HCT116 (cell line): Measurements from ENCODE around the gene GSK3A. TPM values are rescaled to one million over a fixed set of nuclear protein-coding genes. Genes with fewer than 3 reads are reported as not detected.
A peak's percentile ranks its signal among the peaks of the same experiment; 100 is the strongest.

ENCODE experiments used
- ATAC-seq: fragments of 200-7000 bp; cut with Tn5 transposase; 2 replicates; pipeline ENCODE4 v1.9.1; 2020; ENCODE audit warnings: mild to moderate bottlenecking, moderate library complexity
- BruUV-seq: library from RNA; stranded (reverse); fragments of 400-500 nt; replicated peaks from 2 replicates; lab custom pipeline; 2021; lab: Mats Ljungman, UMichigan
- CTCF ChIA-PET: fragments of 300-600 bp; sonication (Branson Sonifier 250); formaldehyde crosslinking; loops from one replicate; lab custom pipeline; 2021; ENCODE audit warnings: antibody characterized with exemption; lab: Charles Lee
- POLR2A ChIA-PET: fragments of 300-600, 350-600 bp; sonication (Branson Sonifier 250); formaldehyde crosslinking; loops from one replicate; lab custom pipeline; 2021; ENCODE audit warnings: antibody characterized with exemption; lab: Charles Lee
- RAD21 ChIA-PET, 2 experiments: fragments of 300-600 bp; sonication (Branson Sonifier 250); formaldehyde crosslinking; loops; one replicate each; lab custom pipeline; 2023; ENCODE audit warnings: low total read pairs in 2 of 2; ENCODE audit not compliant: uncharacterized antibody in 2 of 2, unreplicated experiment in 2 of 2, low non-redundant PET in 1 of 2; lab: Charles Lee
- DNase-seq: peaks from one replicate; pipeline ENCODE4 v3.0.0-alpha.2; 2010; ENCODE audit warnings: low read depth, low spot score
- H2AFZ ChIP-seq: fragments of 200-600 bp; shearing (Covaris generic), sonication (generic); 2 replicates; pipeline ENCODE4 v1.6.1; 2017; ENCODE audit warnings: low read depth, mixed run types, mixed read lengths, antibody characterized with exemption, low read length; ENCODE audit not compliant: poor library complexity, severe bottlenecking
- H3K27ac ChIP-seq: 2 replicates; pipeline ENCODE4 v1.5.1; 2012; ENCODE audit warnings: low read depth, low read length
- H3K27me3 ChIP-seq: fragments of 200-600 bp; sonication (generic); 2 replicates; pipeline ENCODE4 v1.6.1; 2016; ENCODE audit warnings: mixed run types, low read length, mixed read lengths; ENCODE audit not compliant: insufficient read depth
- H3K36me3 ChIP-seq, 2 experiments: fragments of 200-500 bp in 1 of 2; fragments of 200-600 bp in 1 of 2; sonication (Bioruptor generic) in 1 of 2; sonication (generic) in 1 of 2; 2 replicates each; pipeline versions ENCODE4 v1.5.1 to v1.6.1; 2014 to 2016; ENCODE audit warnings: low read length in 2 of 2, inconsistent platforms in 1 of 2, mixed read lengths in 1 of 2, mixed run types in 1 of 2; ENCODE audit not compliant: insufficient read depth in 2 of 2, control insufficient read depth in 1 of 2
- H3K4me1 ChIP-seq, 2 experiments: fragments of 200-600 bp in 1 of 2; sonication (generic) in 1 of 2; 2 replicates each; pipeline versions ENCODE4 v1.5.1 to v1.6.1; 2012 to 2017; ENCODE audit warnings: low read length in 2 of 2, inconsistent platforms in 1 of 2, mild to moderate bottlenecking in 1 of 2, mixed read lengths in 1 of 2, mixed run types in 1 of 2, moderate library complexity in 1 of 2; ENCODE audit not compliant: insufficient read depth in 2 of 2, control insufficient read depth in 1 of 2
- H3K4me2 ChIP-seq: fragments of 200-600 bp; sonication (generic); 2 replicates; pipeline ENCODE4 v1.6.1; 2017; ENCODE audit warnings: mixed run types, low read length, mixed read lengths
- H3K4me3 ChIP-seq, 2 experiments: fragments of 200-600 bp in 1 of 2; sonication (generic) in 1 of 2; replicated peaks in 1 of 2; 2 replicates each; pipeline ENCODE4 v1.5.1; 2011 to 2016; ENCODE audit warnings: low read length in 2 of 2, control low read depth in 1 of 2, low read depth in 1 of 2, mild to moderate bottlenecking in 1 of 2, mixed read lengths in 1 of 2, mixed run types in 1 of 2
- H3K79me2 ChIP-seq: fragments of 200-600 bp; sonication (generic); 2 replicates; pipeline ENCODE4 v1.6.1; 2017; ENCODE audit warnings: mild to moderate bottlenecking, mixed run types, low read length, moderate library complexity, mixed read lengths; ENCODE audit not compliant: insufficient read depth
- H3K9ac ChIP-seq: fragments of 200-600 bp; sonication (generic); 2 replicates; pipeline ENCODE4 v1.6.1; 2016; ENCODE audit warnings: low read length, mixed read lengths
- H3K9me2 ChIP-seq: fragments of 200-600 bp; sonication (generic), shearing (Covaris generic); 2 replicates; pipeline ENCODE4 v1.6.1; 2017; ENCODE audit warnings: mixed run types, mild to moderate bottlenecking, moderate library complexity; ENCODE audit not compliant: insufficient read depth
- H3K9me3 ChIP-seq, 2 experiments: fragments of 200-500 bp in 1 of 2; fragments of 200-600 bp in 1 of 2; sonication (Bioruptor generic) in 1 of 2; sonication (generic) in 1 of 2; 2 replicates each; pipeline ENCODE4 v1.6.1; 2014 to 2017; ENCODE audit warnings: low read length in 2 of 2, mixed read lengths in 2 of 2, inconsistent platforms in 1 of 2, low read depth in 1 of 2, mild to moderate bottlenecking in 1 of 2, mixed run types in 1 of 2, moderate library complexity in 1 of 2; ENCODE audit not compliant: control insufficient read depth in 1 of 2, insufficient read depth in 1 of 2
- H4K20me1 ChIP-seq: fragments of 200-600 bp; sonication (generic), shearing (Covaris generic); 2 replicates; pipeline ENCODE4 v1.6.1; 2017; ENCODE audit warnings: mixed run types, mild to moderate bottlenecking, moderate library complexity; ENCODE audit not compliant: insufficient read depth
- ATF3 ChIP-seq: IDR thresholded peaks from 2 replicates; pipeline ENCODE4 v1.6.1; 2012
- CTCF ChIP-seq, 3 experiments: fragments of 200-600 bp in 1 of 3; sonication (generic) in 1 of 3; IDR thresholded peaks in 2 of 3; conservative IDR thresholded peaks in 1 of 3; 2 replicates each; pipeline ENCODE4 v1.5.1; 2012 to 2017; ENCODE audit warnings: low read depth in 2 of 3, low read length in 2 of 3, antibody characterized with exemption in 1 of 3, borderline replicate concordance in 1 of 3, control low read depth in 1 of 3, mild to moderate bottlenecking in 1 of 3, mixed read lengths in 1 of 3, mixed run types in 1 of 3, moderate library complexity in 1 of 3; ENCODE audit not compliant: insufficient read depth in 1 of 3
- JUND ChIP-seq: IDR thresholded peaks from 2 replicates; pipeline ENCODE4 v1.6.1; 2012
- RAD21 ChIP-seq: IDR thresholded peaks from 2 replicates; pipeline ENCODE4 v1.6.1; 2012; ENCODE audit warnings: low read depth, mild to moderate bottlenecking
- TCF7L2 ChIP-seq: IDR thresholded peaks from 2 replicates; pipeline ENCODE4 v1.7.0; 2011; ENCODE audit warnings: borderline replicate concordance, inconsistent platforms; ENCODE audit not compliant: insufficient read depth, insufficient read length; ENCODE audit errors: extremely low read depth
- intact Hi-C: fragments of 100-400 bp; cut with micrococcal nuclease; formaldehyde crosslinking; loops from 2 replicates; pipeline ENCODE4 v1.10.0; 2022
- total RNA-seq: library from RNA; stranded (reverse); gene quantifications from one replicate; pipeline ENCODE4 v1.2.1, GENCODE V29; 2021; ENCODE audit not compliant: unreplicated experiment

GSK3A gene
- total RNA-seq, 1 experiment from 2014 or later = 57.2 TPM

GRCh38 chr19:42229855-42230351 lies 12.5 kb downstream of the GSK3A start:
- Histone ChIP-seq H3K27me3 (no peaks in the 10 kb centered on the region), H3K36me3 (peaks cover 37 to 55% of the 10 kb centered on the region in 2 experiments; a peak in 3 of 4 replicates), H3K4me3 (no peak overlapping the region), H3K9me2 (no peaks in the 10 kb centered on the region), H3K4me1 (no peaks in the 10 kb centered on the region), H3K27ac (0 out of 2 replicates have a peak overlapping the region, but pooled peaks have one; percentile 13), H3K79me2 (peaks cover 66% of the 10 kb centered on the region; the same call in 1 of the 2 replicates), H3K9me3 (no peaks in the 10 kb centered on the region), H4K20me1 (no peaks in the 10 kb centered on the region), H3K9ac (no peak overlapping the region), H2AFZ (no peak overlapping the region), H3K4me2 (no peak overlapping the region)
- no TSS peak for BruUV-seq
- RAD21 ChIA-PET = no interaction called here
- POLR2A ChIA-PET = interaction anchor here (0.5 kb wide), 1 partner anchor 67 kb away, joined by 3 read pairs; no protein-coding TSS in a partner anchor
- TF ChIP-seq ATF3 = no peak
- TF ChIP-seq JUND = no peak
- TF ChIP-seq RAD21 = no peak
- ATAC-seq = 0 out of 2 replicates have a peak, but pooled peaks have one; percentile 20
- CTCF ChIA-PET = no interaction called here
- intact Hi-C loops = no loop called here
- DNase-seq = no peak

- peaks cover 35 to 56% of the 10 kb centered on the region in 2 experiments for H3K36me3 ChIP-seq
- no peak overlapping the region for H3K9ac ChIP-seq
- RAD21 ChIA-PET = no interaction called here
- CTCF ChIA-PET = no interaction called here
- no peak for TF ChIP-seq TCF7L2
- TF ChIP-seq CTCF (IDR thresholded peaks at IDR 0.05 in 2 of 3, conservative IDR thresholded peaks at IDR 0.05 in 1 of 3; ENCODE audit: borderline replicate concordance in 1 of 3, insufficient read depth in 1 of 3, low read depth in 2 of 3, low read length in 2 of 3) = peak in 2 of 3 experiments; percentile 21 to 30; a peak in 1 of 6 replicates
- intact Hi-C loops = no loop called here
- no peak overlapping the region for H3K4me2 ChIP-seq
- no peak overlapping the region for H3K4me3 ChIP-seq
- POLR2A ChIA-PET = no interaction called here
- 0 out of 2 replicates have a peak overlapping the region, but pooled peaks have one; percentile 13 for H3K27ac ChIP-seq
- no peaks in the 10 kb centered on the region for H3K9me3 ChIP-seq
- DNase-seq = no peak
- H2AFZ ChIP-seq = no peak overlapping the region
- no peaks in the 10 kb centered on the region for H3K9me2 ChIP-seq
- no TSS peak for BruUV-seq
- no peaks in the 10 kb centered on the region for H4K20me1 ChIP-seq
- ATAC-seq = peak; percentile 51
- peaks cover 71% of the 10 kb centered on the region; the same call in 1 of the 2 replicates for H3K79me2 ChIP-seq
- no peaks in the 10 kb centered on the region for H3K27me3 ChIP-seq
- no peaks in the 10 kb centered on the region for H3K4me1 ChIP-seq
Observed at GRCh38 chr19:42229301-42229854, 13.0 kb downstream of the GSK3A start.
